Eye (tissue), 1 donor: ENCODE results near the gene FGF2.
"Not testable (repeated sequence)": the region's sequence is repeated elsewhere in the genome, so short reads cannot be mapped to it uniquely, and the experiment has no call there.

Experiments used
- DNase-seq: peaks from one replicate; pipeline ENCODE4 v3.0.0-alpha.2; 2015

FGF2 gene

DNA sequence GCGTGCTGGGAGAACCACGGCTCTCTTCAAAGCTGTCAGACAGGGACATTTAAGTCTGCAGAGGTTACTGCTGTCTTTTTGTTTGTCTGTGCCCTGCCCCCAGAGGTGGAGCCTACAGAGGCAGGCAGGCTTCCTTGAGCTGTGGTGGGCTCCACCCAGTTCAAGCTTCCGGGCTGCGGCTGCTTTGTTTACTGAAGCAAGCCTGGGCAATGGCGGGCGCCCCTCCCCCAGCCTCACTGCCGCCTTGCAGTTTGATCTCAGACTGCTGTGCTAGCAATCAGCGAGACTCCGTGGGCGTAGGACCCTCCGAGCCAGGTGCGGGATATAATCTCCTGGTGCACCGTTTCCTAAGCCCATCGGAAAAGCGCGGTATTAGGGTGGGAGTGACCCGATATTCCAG lies 118.5 kb downstream of the FGF2 start:
- not testable (repeated sequence) for DNase-seq

DNA sequence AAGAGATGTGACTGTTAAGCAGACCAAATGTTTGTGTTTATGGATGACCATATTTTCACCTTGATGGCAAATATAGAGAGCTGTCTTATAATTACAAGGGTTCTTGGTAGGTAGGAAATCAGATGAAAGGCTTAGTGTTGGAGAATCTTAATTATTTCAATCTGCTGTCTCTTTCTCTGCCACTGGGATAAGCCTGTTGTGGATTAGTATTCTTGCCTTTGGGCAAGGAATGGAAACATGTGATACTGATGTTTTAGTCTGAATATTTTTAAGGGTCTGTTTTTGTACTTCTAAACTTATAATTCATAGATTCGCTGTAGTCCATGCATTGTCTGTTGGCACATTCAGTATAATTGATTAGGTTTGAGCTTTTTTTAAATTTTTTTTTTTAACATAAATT lies 119.5 kb downstream of the FGF2 start:
- DNase-seq: no peak
